Lower leg skin (tissue), 4 donors: Measurements from ENCODE around the gene PITPNC1. TPM values are rescaled to one million over a fixed set of nuclear protein-coding genes. Genes with fewer than 3 reads are reported as not detected.

ENCODE experiments used
- DNase-seq, 2 donors: peaks; one replicate each; pipeline ENCODE4 v3.0.0-alpha.2; 2019; ENCODE audit warnings: low spot score in 2 of 2
- H3K4me3 ChIP-seq: fragments of 200-600 bp; sonication (generic); 2 replicates; pipeline ENCODE4 v1.5.1; 2017; ENCODE audit warnings: mild to moderate bottlenecking, low read depth; ENCODE audit not compliant: poor library complexity, severe bottlenecking
- POLR2A ChIP-seq, 2 donors: fragments of 450-650 bp; IDR thresholded peaks; one replicate each; pipeline ENCODE4 v1.6.1; 2016 to 2017; ENCODE audit warnings: antibody characterized with exemption in 2 of 2, mild to moderate bottlenecking in 1 of 2, moderate library complexity in 1 of 2
- WGBS, 2 donors: methylation state at CpG; one replicate each; pipeline ENCODE4 v1.1.5; 2018; 5-methylcytosine and 5-hydroxymethylcytosine counted together
- intact Hi-C: fragments of 100-400 bp; cut with DNase I; formaldehyde crosslinking; loops from one replicate; pipeline ENCODE4 v1.15.0; 2023; ENCODE audit warnings: low total_unique reads
- total RNA-seq, 4 donors: library from RNA; depleted of rRNA; stranded (reverse); fragments of >200 nt; gene quantifications; one replicate each; pipeline ENCODE4 v1.1.0, GENCODE V29; 2016
- TF ChIP-seq, protein P1 (sequence below), 3 donors: fragments of 450-650 bp; IDR thresholded peaks; one replicate each; pipeline ENCODE4 v1.5.1; 2016; ENCODE audit warnings: antibody characterized with exemption in 3 of 3, mild to moderate bottlenecking in 3 of 3, moderate library complexity in 2 of 3

The PITPNC1 gene
- total RNA-seq, 4 donors from 2014 or later: 1.7 to 8.2 (median 4.6) TPM

DNA sequence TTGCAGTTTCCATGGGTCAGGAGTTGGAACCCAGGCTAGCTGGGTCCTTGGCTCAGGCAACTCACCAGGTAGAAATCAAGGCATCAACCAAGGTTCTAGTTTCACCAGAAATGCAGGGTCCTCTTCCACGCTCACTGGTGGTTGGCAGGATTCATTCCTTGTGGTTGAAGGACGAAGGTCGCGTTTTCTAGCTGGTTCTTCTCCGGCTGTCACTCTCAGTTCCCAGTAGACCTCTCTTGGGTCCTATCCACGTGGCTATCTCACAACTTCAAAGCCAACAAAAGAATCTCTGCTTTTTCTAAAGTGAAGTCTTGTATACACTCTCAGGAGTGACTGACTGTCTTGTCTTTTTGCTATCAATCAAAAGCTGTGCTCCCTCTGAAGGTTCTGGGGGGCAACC lies 194.4 kb downstream of the PITPNC1 start:
- H3K4me3 ChIP-seq: no peak overlapping the region
- TF ChIP-seq POLR2A (IDR thresholded peaks at IDR 0.05): no peak
- TF ChIP-seq, protein P1, sequence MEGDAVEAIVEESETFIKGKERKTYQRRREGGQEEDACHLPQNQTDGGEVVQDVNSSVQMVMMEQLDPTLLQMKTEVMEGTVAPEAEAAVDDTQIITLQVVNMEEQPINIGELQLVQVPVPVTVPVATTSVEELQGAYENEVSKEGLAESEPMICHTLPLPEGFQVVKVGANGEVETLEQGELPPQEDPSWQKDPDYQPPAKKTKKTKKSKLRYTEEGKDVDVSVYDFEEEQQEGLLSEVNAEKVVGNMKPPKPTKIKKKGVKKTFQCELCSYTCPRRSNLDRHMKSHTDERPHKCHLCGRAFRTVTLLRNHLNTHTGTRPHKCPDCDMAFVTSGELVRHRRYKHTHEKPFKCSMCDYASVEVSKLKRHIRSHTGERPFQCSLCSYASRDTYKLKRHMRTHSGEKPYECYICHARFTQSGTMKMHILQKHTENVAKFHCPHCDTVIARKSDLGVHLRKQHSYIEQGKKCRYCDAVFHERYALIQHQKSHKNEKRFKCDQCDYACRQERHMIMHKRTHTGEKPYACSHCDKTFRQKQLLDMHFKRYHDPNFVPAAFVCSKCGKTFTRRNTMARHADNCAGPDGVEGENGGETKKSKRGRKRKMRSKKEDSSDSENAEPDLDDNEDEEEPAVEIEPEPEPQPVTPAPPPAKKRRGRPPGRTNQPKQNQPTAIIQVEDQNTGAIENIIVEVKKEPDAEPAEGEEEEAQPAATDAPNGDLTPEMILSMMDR (IDR thresholded peaks at IDR 0.05): no peak
- DNase-seq: no peak
- intact Hi-C loops: no loop called here
- 82 to 90% methylated on average over 6 of the region's 6 CpGs for WGBS, 2 donors

DNA sequence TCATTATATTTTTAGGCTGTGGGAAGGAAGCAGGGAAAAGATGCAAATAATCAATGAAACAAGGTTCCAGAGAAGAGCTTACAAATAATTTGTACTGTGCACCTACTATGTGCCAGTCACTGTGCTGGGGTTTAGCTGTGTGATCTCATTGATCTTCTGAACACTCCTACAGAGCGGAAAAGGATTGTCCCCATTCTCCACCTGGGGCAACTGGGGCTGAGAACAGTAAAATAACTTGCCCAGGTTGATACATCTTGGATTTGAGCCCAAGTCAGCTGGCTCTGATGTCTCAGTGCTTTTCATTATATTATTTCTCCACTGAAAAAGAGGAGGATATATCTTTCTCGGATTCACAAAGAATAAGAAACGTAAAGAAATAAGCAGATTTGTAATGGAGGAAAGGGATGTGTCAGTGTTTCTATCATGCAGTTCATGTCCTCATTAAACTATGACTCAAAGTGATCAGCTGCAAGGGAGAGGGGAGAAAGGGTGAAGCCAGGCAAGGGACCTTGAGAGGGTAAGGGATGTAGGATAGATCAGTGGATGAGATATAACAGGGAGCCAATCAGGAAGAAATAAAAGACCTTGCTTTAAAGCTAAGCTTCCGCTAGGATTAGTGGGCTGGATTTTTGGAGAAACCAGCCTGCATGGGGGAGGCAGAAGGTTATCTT lies 197.0 kb downstream of the PITPNC1 start:
- DNase-seq: no peak
- intact Hi-C loops: no loop called here
- 91 to 97% methylated on average over 4 of the region's 4 CpGs for WGBS, 2 donors
- no peak for TF ChIP-seq POLR2A (IDR thresholded peaks at IDR 0.05)
- TF ChIP-seq, protein P1 (IDR thresholded peaks at IDR 0.05): no peak
- H3K4me3 ChIP-seq: no peak overlapping the region

DNA sequence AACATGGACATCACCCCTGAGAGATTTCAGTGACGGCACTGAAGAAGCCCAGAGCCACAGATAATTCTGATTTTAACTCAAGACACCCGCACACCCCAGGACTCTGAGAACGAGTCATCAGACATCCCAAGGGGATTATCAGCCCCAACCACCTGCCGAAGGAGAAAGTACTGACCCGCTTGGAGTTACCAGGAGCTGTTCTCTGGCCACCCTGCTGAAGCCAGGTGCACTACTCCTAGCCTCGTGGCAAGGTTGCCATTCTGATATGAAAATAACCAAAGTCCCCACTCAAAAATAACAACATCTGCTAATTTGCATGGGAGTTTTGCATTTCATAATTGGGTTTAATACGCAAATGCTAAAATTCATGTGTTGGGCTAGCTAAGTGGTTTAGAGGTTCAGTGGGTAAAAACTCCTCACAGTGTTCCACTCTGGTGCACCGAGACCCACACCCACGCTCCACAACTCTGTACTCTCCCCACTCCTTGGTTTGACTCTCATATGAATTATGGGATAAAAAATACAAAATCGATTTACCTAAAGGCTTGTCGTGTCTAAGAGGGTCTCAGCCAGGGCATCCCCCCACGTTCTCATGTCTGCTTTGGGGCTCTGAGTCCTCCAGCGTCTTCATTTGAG lies 197.7 kb downstream of the PITPNC1 start:
- WGBS, 2 donors: 85 to 90% methylated on average over 13 of the region's 13 CpGs
- intact Hi-C loops: no loop called here
- no peak overlapping the region for H3K4me3 ChIP-seq
- no peak for DNase-seq
- no peak for TF ChIP-seq POLR2A (IDR thresholded peaks at IDR 0.05)
- TF ChIP-seq, protein P1 (IDR thresholded peaks at IDR 0.05): no peak

DNA sequence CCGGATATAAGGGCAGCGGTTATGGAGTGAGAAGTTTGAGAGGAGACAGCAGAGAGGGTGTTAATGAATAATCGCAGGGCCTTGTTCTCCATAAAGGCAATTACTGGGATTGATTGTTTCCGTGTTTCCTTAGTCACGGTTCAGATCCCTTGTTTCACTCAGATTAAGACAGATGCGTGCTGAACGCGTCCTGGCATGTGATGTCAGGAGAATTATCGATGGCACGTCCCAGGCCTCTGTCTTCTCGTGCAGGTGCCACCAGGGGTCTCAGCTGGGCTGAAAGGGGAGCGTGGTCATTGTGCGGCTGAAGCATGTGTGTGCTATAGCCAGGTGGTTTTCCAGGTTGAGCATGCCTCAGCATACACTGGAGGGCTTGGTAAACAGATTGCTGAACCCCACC lies 198.2 kb downstream of the PITPNC1 start:
- no peak overlapping the region for H3K4me3 ChIP-seq
- WGBS, 2 donors: 53% methylated on average over 13 of the region's 13 CpGs
- no peak for DNase-seq
- TF ChIP-seq, protein P1 (IDR thresholded peaks at IDR 0.05): no peak
- no peak for TF ChIP-seq POLR2A (IDR thresholded peaks at IDR 0.05)
- intact Hi-C loops: no loop called here

DNA sequence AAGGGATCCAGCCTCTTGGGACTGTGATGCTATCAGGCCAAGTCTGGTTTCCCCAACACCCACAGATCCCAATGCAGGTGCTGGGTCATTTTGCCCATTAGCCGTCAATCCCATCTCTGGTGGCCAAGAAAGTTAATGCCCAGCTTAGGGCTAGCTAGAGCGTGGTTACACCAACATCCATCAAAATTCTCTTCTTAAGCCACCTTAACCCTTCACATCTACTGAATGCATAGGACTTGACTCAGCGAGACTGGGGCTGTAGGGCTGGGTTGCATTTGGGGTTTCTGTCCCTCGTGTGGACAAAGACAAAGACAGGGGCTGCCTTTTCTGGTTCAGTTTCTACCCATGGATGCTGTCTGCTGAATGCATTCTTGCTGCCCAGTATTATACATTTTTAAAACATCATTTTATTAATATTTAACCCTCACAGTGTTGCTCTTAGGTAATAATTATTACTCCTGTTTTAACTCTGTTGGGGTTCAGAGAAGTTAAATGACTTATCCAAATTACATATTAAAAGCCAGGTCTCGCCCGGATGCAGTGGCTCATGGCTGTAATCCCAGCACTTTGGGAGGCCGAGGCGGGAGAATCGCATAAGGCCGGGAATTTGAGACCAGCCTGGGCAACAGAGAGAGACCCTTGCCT lies 199.5 kb downstream of the PITPNC1 start:
- TF ChIP-seq, protein P1 (IDR thresholded peaks at IDR 0.05): no peak
- TF ChIP-seq POLR2A (IDR thresholded peaks at IDR 0.05): no peak
- WGBS, 2 donors: 95 to 96% methylated on average over 10 of the region's 10 CpGs
- H3K4me3 ChIP-seq: no peak overlapping the region
- DNase-seq: no peak
- intact Hi-C loops: no loop called here
